GM18520 (cell line): Measurements from ENCODE around the gene TRPM1.
"Not testable (repeated sequence)": the region's sequence is repeated elsewhere in the genome, so short reads cannot be mapped to it uniquely, and the experiment has no call there.

ENCODE experiments used
- ATAC-seq: cut with Tn5 transposase; IDR thresholded peaks from one replicate; pipeline ENCODE4 v1.9.1; 2021; ENCODE audit not compliant: unreplicated experiment

TRPM1 gene

DNA sequence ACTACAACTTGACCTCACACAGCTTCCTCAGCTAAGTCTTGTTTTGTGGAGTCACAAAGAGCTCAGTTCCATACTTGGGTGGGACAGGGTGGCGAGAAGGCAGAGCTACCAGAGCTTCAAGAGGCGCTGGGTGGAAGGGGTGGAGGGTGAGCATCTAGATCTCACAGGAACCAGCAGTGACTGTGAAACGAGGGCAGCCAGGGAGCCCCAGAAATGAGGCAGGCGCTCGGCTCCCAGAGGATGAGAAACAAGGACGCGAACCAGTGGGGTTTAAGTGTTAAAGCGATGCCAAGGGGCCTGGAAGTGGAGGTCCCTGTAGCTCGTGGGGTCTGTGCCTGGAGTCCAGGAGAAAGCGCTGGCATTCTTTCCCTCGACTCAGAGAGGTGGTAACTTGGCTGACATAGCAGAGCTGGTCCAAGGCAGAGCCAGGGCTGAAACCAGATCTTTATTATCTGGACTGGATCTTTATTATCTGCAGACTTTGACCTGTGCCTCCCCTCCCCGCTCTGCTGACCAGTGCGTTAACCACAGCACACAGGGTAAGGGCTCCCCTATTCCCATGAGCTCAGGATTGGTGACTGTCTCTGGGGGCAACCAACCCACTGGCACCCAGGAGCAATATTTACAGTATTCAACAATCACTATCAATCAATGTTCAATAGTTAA is 26.2 kb upstream of the TRPM1 start:
- ATAC-seq, result no peak

DNA sequence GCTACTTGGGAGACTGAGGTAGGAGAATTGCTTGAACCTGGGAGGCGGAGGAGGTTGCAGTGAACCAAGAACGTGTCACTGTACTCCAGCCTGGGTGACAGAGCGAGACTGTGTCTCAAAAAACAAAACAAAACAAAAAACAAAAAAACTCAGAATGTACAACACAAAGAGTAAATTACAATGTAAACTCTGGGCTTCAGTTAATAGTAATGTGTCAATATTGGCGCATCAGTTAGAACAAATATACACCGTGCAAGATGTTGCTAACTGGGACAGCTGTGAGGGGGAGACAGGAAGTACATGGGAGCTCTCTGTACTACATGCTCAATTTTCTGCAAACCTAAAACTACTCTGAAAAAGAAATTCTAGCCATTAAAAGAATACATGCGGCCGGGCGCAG is 23.5 kb upstream of the TRPM1 start:
- ATAC-seq, result no peak

DNA sequence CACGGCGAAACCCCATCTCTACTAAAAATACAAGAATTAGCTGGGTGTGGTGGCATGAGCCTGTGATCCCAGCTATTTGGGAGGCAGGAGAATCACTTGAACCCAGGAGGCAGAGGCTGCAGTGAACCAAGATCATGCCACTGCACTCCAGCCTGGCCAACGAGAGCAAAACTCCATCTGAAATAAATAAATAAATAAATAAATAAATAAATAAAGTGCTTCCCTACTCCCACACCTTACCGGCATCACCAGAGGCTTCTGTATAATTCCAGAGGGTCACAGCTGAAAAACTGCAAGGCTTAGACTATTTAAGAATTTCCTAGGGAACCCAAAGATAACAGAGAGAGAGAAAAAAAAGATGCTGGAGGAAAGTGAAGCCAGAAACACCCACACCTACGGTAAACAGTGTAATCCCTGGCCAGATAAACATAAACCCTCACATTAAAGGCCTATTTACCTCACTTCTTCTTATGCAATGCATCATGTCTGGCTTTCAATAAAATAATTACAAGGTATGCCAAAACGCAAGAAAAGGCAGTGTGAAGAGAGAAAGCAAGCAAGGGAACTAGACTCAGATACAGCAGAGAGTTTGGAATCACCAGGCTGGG is 15.0 kb upstream of the TRPM1 start:
- no peak for ATAC-seq

DNA sequence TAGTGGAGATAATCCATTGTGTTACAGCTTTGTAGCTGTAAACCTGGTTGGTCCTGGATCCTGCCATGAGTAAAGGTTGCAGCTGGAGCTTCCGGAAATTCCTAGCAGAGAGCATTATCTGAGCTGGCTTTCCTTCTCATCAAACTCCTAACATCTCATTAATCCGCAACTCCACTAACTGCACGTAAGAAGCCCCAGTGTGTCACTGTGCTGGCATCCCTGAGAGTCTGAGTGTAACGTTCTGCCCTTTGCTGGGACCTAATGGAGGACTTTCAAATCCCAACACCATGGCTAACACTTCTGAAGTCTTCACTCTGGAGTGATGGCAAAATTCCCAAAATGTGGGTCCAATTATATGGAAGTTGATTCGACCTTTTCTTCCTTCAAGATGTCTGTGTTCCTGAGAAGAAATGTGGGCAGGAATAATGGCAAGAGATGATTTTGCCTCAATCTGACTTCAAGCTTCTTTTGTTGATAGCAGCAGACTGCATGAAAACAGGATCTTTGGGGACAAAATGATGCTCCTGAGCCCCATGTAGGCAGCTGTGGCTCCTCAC is 9.6 kb upstream of the TRPM1 start:
- no peak for ATAC-seq

DNA sequence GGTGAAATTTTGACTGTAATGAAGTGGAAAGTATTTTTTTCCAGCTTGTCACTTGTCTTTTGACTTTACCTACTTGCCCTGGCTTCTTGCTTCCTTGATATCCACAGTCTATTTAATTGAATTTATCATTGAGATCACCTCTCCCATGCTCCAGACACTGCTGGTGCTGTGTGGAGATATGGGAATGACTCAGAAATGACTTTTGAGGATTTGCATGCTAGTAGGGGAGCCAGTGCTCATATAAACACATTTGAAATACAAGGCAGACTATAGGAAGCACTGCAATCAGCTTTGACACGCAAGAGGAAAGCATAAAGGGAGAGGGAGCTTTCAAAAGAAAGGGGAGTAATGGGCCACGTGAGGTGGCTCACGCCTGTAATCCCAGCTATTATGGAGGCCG is 7.3 kb upstream of the TRPM1 start:
- ATAC-seq, result no peak

DNA sequence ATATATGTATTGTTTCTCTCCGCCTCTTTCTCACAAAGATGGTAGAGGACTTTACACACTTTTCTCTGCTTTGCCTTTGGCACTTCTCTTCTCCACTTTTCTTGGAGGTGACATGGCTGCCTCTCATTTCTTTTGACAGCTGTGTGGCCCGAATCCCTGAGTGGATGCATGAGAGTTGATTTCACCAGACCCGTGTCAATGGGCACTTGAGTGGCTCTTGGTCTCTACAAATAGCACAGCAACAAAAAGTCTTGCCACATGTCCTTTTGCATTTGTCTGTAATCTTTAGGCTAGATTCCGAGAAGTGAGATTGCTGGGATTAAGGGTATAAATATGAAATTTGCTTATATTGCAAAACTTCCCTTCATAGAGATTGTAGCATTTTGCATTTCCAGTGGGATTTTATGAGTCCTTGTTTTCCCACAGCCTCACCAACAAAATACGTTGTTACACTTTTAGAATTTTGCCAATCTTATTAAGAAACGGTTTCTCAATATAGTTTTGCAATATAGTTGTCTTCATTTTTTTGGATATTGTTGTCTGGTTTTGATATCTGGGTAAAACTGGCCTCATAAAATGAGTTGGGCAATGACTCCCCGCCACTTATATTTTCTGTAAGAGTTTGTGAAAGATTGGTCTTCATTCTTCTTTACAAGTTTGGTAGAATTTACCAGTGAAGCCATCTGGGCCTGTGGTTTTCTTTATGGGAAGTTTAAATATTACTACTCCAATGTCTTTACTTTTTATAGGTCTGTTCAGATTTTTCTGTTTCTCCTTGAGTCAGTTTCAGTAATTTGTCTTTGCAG is 5.2 kb upstream of the TRPM1 start:
- no peak for ATAC-seq

DNA sequence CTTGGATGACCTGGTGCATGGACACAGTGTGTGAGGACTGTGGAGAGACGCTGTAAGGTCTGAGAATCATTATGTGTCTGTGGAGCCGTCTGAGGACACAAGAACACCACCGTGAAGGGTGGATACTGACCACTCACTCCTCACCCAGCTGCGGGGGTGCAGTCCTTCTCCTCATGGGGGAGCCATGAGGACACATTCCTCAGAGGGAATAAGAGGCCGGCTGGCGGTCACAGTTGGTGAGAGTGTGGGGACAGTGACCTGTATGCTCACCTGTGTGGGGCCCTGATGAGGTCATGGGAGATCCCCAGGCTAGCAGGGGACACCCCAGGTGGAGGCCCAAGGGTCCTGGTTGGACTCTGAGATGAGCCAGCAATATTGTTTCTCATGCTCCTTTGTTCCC is 2.5 kb upstream of the TRPM1 start:
- ATAC-seq, result no peak

DNA sequence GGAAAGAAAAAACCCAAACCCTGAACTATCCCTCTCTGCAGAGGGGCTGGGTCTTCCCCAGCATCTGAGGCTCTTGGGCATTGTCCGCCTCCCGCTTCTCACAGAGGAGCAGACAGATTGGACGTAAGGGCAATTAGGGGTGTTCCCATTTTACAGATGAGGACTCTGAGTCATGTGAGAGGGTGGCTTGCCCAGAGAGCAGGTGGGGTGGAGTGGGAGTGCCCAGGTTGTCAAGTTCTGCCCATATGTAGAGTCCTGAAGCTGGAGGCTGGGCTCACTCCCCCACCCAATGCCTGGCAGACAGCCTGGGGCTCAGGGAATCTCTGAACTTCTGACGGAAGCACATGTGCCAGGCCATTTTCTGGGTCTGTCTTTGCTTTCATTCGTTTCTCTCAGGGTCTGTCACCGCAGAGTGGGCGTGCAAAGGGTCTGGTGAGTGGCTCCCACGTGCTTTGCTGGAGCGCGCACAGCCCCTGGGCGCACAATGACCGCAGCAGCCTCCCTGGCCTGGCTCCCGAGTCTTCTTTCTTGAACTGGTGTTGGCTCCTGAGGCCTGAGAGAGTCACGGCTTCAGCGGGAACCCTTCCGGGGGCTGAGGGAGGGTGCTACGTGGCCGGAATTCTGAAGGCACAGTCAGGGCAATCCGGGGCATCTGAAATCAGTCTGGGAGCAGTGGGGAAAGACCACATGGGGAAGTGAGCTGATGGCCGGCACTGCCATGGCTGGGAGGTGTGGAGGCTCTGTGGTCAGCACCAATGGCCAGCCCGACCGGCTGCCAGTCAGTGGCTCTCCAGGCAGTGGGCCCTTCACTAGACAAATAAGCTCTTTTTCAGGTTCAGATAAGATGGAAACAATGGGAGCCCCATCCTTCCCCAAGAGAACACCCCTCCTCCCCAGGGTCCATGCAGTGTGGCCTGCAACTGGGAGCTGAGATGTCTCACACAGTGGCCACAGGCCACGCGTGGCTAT is 1.1 kb upstream of the TRPM1 start:
- ATAC-seq, result no peak

DNA sequence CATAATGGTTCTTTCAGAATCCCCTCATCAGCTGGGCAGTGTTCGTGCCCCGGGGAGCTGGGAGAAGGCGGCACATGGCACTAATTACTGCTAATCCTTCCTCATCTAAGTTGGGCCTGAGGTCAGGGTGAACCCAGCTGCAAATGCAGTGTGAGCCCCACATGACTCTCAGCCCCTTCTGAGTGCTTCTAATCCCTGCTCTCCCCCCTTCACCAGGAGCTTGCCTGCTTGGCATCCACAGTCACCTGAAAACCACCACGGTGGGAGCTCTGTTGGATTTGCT is 455 bp upstream of the TRPM1 start:
- ATAC-seq, result no peak

DNA sequence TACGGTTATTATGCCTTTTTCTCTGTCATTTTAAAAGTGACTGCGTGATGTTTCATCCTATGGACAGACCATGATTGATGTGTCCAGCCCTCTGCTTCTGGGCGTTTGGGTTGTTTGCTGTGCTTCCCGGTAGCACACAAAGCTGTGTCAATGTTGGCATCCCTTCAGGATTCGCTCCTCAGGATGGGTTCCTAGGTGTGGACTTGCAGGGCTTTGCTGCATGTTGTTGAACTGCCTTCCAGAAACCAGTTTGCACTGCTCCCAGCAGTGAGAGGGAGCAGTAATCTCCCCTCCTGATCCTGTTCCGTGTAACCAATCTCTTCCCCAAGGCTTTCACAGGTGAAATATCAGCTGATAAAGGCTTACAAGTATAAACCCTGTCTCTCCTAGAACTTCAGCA is 787 bp downstream of the TRPM1 start:
- no peak for ATAC-seq

DNA sequence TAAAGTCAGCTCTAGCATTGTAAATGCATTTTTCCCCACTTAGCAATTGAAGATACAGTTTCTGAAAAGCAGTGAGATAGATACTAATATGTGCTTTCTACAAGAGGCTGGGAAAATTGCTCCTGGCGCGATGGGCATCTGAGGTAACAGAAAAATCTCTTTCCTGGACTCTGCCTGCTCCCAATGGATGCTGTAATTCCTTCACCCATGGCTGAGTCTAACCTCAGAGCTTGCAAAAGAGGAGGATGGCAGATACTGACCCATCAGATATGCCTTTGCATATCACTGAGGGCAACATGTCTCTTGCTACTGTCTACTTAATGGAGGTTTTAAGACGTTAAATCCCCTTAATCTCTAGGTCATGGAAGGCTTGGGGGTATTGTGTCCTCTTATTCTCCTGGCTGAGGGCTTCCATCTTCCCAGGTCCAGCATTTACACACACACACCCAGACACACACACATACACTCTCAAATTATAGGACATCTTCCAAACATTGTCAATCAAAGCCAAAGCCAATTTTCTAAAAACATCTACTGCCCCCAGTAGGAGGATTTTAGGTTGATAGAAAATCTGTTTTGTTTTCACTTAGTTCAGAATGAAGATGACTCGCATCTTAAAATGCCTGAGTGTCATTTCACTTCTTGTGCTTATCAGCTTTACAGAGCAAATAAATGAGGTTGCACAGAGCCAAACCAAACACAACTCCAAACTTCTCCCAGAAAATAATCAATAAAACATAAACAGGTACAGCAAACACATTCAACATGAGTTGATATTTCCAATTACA is 2.4 kb downstream of the TRPM1 start:
- ATAC-seq, result no peak

DNA sequence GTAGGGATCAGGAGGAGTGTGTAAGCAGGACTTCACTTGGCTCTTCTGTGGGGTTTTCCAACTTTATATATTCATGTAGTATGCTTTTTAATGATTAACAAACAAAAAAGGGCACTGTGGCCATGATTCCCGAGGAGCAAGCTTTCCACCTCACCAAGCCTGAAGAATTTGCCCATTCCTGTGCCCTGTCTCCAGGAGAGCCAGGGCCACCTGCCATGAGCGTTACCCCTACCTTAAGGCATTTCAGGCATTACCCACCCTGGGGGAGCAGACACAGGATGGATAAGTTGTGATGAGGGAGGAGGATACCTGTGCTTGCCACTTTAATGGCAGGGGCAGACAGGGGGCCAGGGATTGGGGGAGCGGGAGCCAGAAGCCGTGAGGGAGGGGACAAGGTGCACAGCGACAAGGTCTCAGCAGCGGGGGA is 3.0 kb downstream of the TRPM1 start:
- no peak for ATAC-seq

DNA sequence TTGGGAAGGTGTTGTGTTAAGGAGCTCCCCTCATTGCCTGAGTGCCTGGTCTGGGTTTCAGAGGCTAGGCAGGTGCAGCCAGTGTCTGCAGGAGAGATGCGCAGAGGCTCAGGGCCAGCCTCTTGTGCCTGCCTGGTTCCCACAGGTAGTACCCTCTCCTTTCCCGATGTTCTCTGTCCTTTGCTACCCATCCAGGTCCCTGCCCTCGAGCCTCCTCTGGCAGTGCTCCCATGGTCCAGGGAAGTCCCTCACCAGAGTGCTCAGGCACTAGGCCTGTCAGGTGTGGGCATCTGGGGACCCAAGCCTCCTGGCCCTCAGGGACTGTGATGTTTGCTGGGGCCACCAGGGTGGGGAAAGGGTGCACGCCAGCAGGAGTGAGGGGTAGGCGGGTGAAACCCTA is 5.0 kb downstream of the TRPM1 start:
- no peak for ATAC-seq

DNA sequence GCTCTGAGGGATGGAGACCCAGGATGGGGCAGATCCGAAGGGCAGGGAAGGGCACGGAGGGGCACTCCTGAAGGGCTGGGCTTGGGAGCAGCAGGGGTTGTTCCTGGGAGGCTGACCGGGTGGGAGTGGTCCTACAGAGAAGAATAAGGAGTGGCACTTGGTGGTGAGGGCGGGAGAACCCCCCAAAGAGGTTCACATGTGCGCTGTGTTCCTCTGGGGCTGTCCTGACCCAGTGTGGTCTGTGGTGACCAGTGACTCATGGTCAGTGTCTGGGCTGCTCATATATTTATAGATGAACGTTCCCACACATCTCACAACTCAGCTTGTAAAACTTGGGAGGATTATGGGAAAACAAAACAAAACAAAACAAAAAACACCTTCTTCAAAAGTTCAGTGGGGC is 10.0 kb downstream of the TRPM1 start:
- ATAC-seq, result no peak

DNA sequence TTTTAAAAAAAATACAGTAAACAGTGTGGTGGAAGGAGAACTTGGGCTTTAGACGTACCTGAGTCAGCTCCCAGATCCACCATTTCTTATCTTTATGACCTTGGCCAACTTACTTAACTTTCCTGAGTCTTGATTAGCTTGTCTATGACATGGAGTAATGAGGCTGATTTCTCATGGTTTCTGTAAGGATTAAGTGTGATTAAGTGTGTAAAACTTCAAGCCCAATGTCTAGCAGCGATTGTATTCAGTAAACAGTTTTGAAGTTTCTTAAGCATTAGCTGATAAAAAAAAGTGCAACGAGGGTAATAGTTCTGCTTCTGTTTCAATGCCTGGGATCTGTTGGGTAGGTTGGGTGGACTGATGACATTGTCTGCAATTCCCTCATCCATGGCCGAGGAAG is 10.8 kb downstream of the TRPM1 start:
- ATAC-seq, result no peak

DNA sequence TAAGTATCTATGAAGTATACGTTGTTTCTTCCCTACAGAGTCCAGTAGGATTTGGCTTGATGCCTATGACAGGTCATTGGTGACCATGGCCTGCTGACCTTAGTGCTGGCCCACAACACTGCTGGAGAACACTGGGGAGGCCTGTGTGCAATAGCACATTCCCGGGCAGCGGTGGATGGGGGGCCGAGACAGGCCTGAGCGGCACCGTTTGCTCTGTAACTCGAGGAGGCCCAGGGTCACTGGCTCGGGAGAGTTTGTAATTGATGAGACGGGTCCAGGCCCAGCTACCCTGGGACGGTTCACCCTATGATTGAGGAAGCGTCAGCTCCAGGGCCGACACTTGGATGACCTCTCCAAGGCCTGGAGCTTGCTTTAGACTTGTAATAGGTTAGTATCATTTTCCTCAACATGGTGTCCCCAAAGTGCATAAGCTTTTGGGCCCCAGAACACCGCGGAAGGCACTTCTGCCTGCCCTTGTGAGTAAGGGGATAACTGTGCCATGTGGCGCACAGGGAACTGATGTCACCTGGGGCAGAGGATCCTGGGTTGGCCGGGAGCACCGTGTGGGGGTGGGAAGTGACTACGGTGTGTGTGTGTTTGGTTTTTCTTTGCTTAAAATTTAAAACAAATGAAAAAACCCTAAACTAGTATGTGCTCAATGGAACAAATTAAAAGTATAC is 12.0 kb downstream of the TRPM1 start:
- no peak for ATAC-seq

DNA sequence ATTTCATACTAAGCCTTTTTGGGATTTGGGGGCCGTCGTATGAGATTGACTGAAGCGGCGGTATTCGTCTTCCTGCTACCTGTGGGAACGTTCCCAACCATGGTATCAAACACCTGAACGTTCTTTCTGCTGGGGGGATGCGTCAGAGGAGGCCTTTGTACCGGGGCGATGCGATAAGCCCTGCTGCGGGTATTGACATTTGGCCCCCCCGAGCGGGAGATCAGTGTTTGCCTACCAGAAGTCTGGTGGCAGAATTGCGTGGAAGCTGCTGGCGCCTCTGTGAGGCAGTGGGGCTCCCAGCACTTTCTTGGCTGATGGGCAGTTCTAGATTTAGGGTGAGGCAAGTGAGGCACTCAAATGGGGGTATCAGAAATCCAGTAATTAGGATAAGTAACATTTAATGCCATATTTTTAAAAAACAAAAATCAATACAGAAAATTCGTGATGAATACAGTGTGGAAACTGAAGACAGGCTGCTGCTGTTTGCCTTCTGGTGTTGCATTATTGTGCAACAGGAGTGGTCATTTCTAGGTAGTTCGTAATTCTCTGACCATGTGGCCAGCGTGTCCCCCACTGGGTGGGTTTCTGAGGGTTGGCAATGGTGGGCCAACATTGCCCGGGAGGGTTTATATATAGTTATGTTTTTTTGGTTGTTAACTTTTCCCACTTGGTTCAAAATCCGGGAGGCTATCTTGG is 12.7 kb downstream of the TRPM1 start:
- no peak for ATAC-seq

DNA sequence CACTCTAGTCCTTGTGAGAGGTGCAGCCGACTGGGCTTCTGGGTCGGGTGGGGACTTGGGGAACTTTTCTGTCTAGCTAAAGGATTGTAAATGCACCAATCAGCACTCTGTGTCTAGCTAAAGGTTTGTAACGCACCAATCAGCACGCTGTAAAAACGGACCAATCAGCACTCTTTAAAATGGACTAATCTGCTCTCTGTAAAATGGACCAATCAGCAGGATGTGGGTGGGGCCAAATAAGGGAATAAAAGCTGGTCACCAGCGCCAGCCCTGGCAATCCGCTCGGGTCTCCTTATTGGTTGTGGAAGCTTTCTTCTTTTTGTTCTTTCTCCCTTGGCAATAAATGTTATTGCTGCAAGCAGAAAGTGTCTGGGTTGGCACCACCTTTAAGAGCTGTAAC is 13.5 kb downstream of the TRPM1 start:
- ATAC-seq, result not testable (repeated sequence)

DNA sequence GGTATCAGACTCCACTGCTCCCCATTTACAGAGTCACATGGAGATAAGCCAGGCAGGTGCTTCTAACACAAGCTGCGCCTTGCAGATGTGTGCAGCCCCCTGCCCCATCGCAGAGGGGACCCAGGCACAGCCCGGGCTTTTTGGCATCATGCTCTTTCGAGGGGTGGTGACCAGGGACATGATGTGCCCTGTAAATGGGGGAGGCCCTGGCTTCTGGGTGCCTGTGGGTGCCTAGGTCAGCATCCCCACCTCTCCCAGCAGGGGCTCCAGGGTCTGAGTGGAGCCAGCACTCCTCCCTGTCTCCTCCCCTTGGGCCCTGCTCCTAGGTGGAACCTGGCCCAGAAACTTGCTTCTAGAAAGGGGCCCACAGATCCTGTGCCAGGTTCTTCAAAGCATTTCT is 15.2 kb downstream of the TRPM1 start:
- no peak for ATAC-seq
